ENCODE measurements around the gene MARS2. TPM values are rescaled to one million over a fixed set of nuclear protein-coding genes. Genes with fewer than 3 reads are reported as not detected.
A peak's percentile ranks its signal among the peaks of the same experiment; 100 is the strongest.

MARS2 gene
- 16.8 and 17.2 TPM in 2 replicates for total RNA-seq

- peak within 1 kb of the TSS; percentile 85 for H3K27ac Mint-ChIP-seq
Measured at GRCh38 chr2:197705121-197705911, at the start of gene MARS2. MARS2 (plus strand) TSS chr2:197705369; CDS start chr2:197705406, 37 bp downstream.

GRCh38 chr2:197657562-197657961 lies 47.6 kb upstream of the MARS2 start:
- no peaks in the 10 kb centered on the region for H3K9me3 Mint-ChIP-seq

More at GRCh38 chr2:197705121-197705911, at the start of gene MARS2:
- Mint-ChIP-seq H3K4me3 (ENCODE audit: low read depth) (peak within 1 kb of the TSS; percentile 92), H3K27me3 (ENCODE audit: low read depth) (no peaks in the 10 kb centered on the region), H3K36me3 (ENCODE audit: low read depth) (peaks cover 31% of the 10 kb centered on the region), H3K9me3 (peaks cover 6% of the 10 kb centered on the region), H3K4me1 (ENCODE audit: low read depth) (peaks cover 49% of the 10 kb centered on the region)
- peak; percentile 90 for DNase-seq (ENCODE audit: low spot score)
- intact Hi-C loops (cut with micrococcal nuclease): loop anchor here (1.0 to 10.0 kb wide), 6 partner anchors 205 to 1066 kb away; partner anchors contain the start of genes CCDC150, COQ10B and HSPE1

DNA sequence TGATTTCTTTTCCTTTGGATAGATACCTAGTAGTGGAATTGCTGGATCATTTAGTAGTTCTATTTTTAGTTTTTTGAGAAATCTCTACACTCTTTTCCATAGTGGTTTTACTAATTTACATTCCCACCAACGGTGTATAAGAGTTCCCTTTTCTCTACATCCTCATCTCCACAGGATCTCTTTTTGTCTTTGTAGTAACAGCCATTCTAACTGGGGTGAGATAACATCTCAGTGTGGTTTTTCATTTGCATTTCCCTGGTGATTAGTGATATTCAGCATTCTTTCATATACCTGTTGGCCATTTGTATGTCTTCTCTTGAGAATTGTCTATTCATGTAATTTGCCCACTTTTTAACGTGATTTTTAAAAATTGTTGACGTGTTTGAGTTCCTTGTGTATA lies 43.5 kb upstream of the MARS2 start:
- Mint-ChIP-seq H3K9me3 (peaks cover 12% of the 10 kb centered on the region), H3K36me3 (ENCODE audit: low read depth) (no peaks in the 10 kb centered on the region), H3K27me3 (ENCODE audit: low read depth) (no peaks in the 10 kb centered on the region), H3K4me3 (ENCODE audit: low read depth) (no peak overlapping the region), H3K4me1 (ENCODE audit: low read depth) (peaks cover 5% of the 10 kb centered on the region), H3K27ac (no peak overlapping the region)
- intact Hi-C loops (cut with micrococcal nuclease): no loop called here
- no peak for DNase-seq (ENCODE audit: low spot score)

More at GRCh38 chr2:197657562-197657961, 47.6 kb upstream of the MARS2 start:
- no peak overlapping the region for H3K4me3 Mint-ChIP-seq (ENCODE audit: low read depth)
- DNase-seq (ENCODE audit: low spot score): no peak
- H3K27ac Mint-ChIP-seq: no peak overlapping the region
- intact Hi-C loops (cut with micrococcal nuclease): no loop called here
- no peaks in the 10 kb centered on the region for H3K36me3 Mint-ChIP-seq (ENCODE audit: low read depth)
- H3K4me1 Mint-ChIP-seq (ENCODE audit: low read depth): peaks cover 5% of the 10 kb centered on the region
- H3K27me3 Mint-ChIP-seq (ENCODE audit: low read depth): no peaks in the 10 kb centered on the region

- Mint-ChIP-seq H3K36me3 (ENCODE audit: low read depth) (no peaks in the 10 kb centered on the region), H3K27ac (no peak overlapping the region), H3K4me3 (ENCODE audit: low read depth) (no peak overlapping the region), H3K4me1 (ENCODE audit: low read depth) (peaks cover 5% of the 10 kb centered on the region), H3K9me3 (peaks cover 20% of the 10 kb centered on the region), H3K27me3 (ENCODE audit: low read depth) (peaks cover 7% of the 10 kb centered on the region)
- no peak for DNase-seq (ENCODE audit: low spot score)
- intact Hi-C loops (cut with micrococcal nuclease): no loop called here
Measured at GRCh38 chr2:197666277-197666676, 38.9 kb upstream of the MARS2 start.

DNA sequence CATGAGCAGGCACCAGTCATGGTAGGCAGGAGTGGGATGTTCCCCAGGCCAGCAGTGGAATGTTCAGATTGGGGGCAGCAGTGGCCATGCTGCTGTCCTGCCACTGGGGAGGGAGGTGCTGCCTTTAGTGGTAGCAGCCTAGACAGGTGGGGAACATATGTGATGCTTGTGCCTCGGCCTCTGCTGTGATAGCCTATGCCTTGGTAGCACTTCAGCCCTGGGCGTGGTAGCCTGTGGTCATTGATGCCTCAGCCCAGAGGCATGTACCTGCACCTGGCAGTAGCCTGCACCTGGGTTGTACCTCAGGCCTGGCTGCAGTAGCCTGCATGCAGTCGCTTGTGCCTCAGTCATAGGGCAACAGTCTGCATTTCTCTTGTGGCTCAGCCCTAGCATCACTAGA lies 36.9 kb upstream of the MARS2 start:
- H3K4me1 Mint-ChIP-seq (ENCODE audit: low read depth): no peaks in the 10 kb centered on the region
- peaks cover 14% of the 10 kb centered on the region for H3K27me3 Mint-ChIP-seq (ENCODE audit: low read depth)
- intact Hi-C loops (cut with micrococcal nuclease): no loop called here
- peaks cover 20% of the 10 kb centered on the region for H3K9me3 Mint-ChIP-seq
- no peak overlapping the region for H3K27ac Mint-ChIP-seq
- DNase-seq (ENCODE audit: low spot score): no peak
- no peak overlapping the region for H3K4me3 Mint-ChIP-seq (ENCODE audit: low read depth)
- no peaks in the 10 kb centered on the region for H3K36me3 Mint-ChIP-seq (ENCODE audit: low read depth)

- H3K4me1 Mint-ChIP-seq (ENCODE audit: low read depth): no peaks in the 10 kb centered on the region
- no peak overlapping the region for H3K4me3 Mint-ChIP-seq (ENCODE audit: low read depth)
- DNase-seq (ENCODE audit: low spot score): no peak
- H3K36me3 Mint-ChIP-seq (ENCODE audit: low read depth): no peaks in the 10 kb centered on the region
- H3K9me3 Mint-ChIP-seq: peaks cover 20% of the 10 kb centered on the region
- peaks cover 14% of the 10 kb centered on the region for H3K27me3 Mint-ChIP-seq (ENCODE audit: low read depth)
- H3K27ac Mint-ChIP-seq: no peak overlapping the region
- intact Hi-C loops (cut with micrococcal nuclease): no loop called here
Measured at GRCh38 chr2:197669077-197669476, 36.1 kb upstream of the MARS2 start.

GRCh38 chr2:197672371-197672893 lies 32.7 kb upstream of the MARS2 start:
- Mint-ChIP-seq H3K4me3 (ENCODE audit: low read depth) (no peak overlapping the region), H3K27ac (no peak overlapping the region), H3K36me3 (ENCODE audit: low read depth) (no peaks in the 10 kb centered on the region), H3K4me1 (ENCODE audit: low read depth) (no peaks in the 10 kb centered on the region), H3K27me3 (ENCODE audit: low read depth) (peaks cover 21% of the 10 kb centered on the region), H3K9me3 (peaks cover 2% of the 10 kb centered on the region)
- no peak for DNase-seq (ENCODE audit: low spot score)
- intact Hi-C loops (cut with micrococcal nuclease): no loop called here

DNA sequence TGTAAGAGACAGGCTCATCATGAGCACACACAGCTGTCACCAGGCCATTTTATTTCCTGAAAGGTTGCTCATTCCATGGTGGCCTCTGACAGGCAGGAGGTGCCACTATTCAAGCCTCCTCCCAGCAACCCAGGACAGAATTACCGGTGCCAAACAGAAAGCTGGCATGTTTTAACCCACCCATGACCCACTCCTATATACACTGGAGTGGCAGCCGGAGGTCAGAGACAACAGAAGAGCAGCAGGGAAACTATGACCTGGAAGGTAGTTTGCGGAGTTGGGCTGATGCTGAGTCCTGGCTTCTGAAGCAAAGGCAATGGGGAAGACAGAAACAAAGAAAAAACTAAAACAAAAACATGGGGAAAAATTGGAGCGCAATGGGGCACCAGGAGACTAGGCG lies 32.1 kb upstream of the MARS2 start:
- Mint-ChIP-seq H3K27me3 (ENCODE audit: low read depth) (peaks cover 25% of the 10 kb centered on the region), H3K4me1 (ENCODE audit: low read depth) (no peaks in the 10 kb centered on the region), H3K4me3 (ENCODE audit: low read depth) (no peak overlapping the region), H3K36me3 (ENCODE audit: low read depth) (no peaks in the 10 kb centered on the region), H3K9me3 (no peaks in the 10 kb centered on the region), H3K27ac (no peak overlapping the region)
- intact Hi-C loops (cut with micrococcal nuclease): no loop called here
- DNase-seq (ENCODE audit: low spot score): no peak

GRCh38 chr2:197673606-197674005 lies 31.6 kb upstream of the MARS2 start:
- H3K9me3 Mint-ChIP-seq: no peaks in the 10 kb centered on the region
- DNase-seq (ENCODE audit: low spot score): no peak
- H3K4me3 Mint-ChIP-seq (ENCODE audit: low read depth): no peak overlapping the region
- H3K27me3 Mint-ChIP-seq (ENCODE audit: low read depth): peaks cover 26% of the 10 kb centered on the region
- H3K36me3 Mint-ChIP-seq (ENCODE audit: low read depth): no peaks in the 10 kb centered on the region
- H3K4me1 Mint-ChIP-seq (ENCODE audit: low read depth): no peaks in the 10 kb centered on the region
- intact Hi-C loops (cut with micrococcal nuclease): no loop called here
- no peak overlapping the region for H3K27ac Mint-ChIP-seq

DNA sequence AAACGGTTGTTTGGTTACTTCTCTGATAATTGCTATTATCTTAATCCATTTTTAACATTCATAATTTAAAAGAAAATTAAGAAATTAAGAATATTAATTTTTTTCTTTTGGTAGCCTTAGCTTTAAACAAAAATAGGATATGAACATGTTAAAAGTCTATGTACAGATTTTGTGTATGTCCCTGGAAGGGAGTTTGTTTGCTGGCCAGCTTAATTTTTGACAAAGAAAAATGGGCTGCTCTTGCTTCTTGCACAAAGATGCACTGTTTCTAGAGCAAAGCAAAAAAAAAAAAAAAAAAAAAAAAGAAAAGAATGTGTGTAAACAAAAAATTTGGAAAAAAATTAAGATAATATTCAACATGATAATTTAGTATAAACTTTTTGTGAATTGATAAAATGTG lies 31.1 kb upstream of the MARS2 start:
- no peaks in the 10 kb centered on the region for H3K36me3 Mint-ChIP-seq (ENCODE audit: low read depth)
- no peak for DNase-seq (ENCODE audit: low spot score)

GRCh38 chr2:197674591-197674990 lies 30.6 kb upstream of the MARS2 start:
- no peaks in the 10 kb centered on the region for H3K36me3 Mint-ChIP-seq (ENCODE audit: low read depth)
- intact Hi-C loops (cut with micrococcal nuclease): no loop called here
- no peak for DNase-seq (ENCODE audit: low spot score)
- H3K4me3 Mint-ChIP-seq (ENCODE audit: low read depth): no peak overlapping the region
- no peaks in the 10 kb centered on the region for H3K9me3 Mint-ChIP-seq
- peaks cover 26% of the 10 kb centered on the region for H3K27me3 Mint-ChIP-seq (ENCODE audit: low read depth)
- H3K27ac Mint-ChIP-seq: no peak overlapping the region
- no peaks in the 10 kb centered on the region for H3K4me1 Mint-ChIP-seq (ENCODE audit: low read depth)

More for the DNA sequence above, 31.1 kb upstream of the MARS2 start:
- no peak overlapping the region for H3K27ac Mint-ChIP-seq
- intact Hi-C loops (cut with micrococcal nuclease): no loop called here
- H3K9me3 Mint-ChIP-seq: no peaks in the 10 kb centered on the region
- peaks cover 26% of the 10 kb centered on the region for H3K27me3 Mint-ChIP-seq (ENCODE audit: low read depth)
- no peak overlapping the region for H3K4me3 Mint-ChIP-seq (ENCODE audit: low read depth)
- no peaks in the 10 kb centered on the region for H3K4me1 Mint-ChIP-seq (ENCODE audit: low read depth)

- Mint-ChIP-seq H3K27ac (no peak within 1 kb of the TSS), H3K27me3 (ENCODE audit: low read depth) (peaks cover 26% of the 10 kb centered on the region), H3K4me1 (ENCODE audit: low read depth) (no peaks in the 10 kb centered on the region), H3K9me3 (no peaks in the 10 kb centered on the region), H3K4me3 (ENCODE audit: low read depth) (no peak within 1 kb of the TSS), H3K36me3 (ENCODE audit: low read depth) (no peaks in the 10 kb centered on the region)
- intact Hi-C loops (cut with micrococcal nuclease): no loop called here
- no peak for DNase-seq (ENCODE audit: low spot score)
Measured at GRCh38 chr2:197675246-197675645, 29.9 kb upstream of the MARS2 start, which contains the start of gene RFTN2. RFTN2 (minus strand) TSS chr2:197675587; CDS start chr2:197675458, 129 bp downstream.

- H3K9me3 Mint-ChIP-seq: no peaks in the 10 kb centered on the region
- DNase-seq (ENCODE audit: low spot score): no peak
- intact Hi-C loops (cut with micrococcal nuclease): no loop called here
- H3K4me3 Mint-ChIP-seq (ENCODE audit: low read depth): no peak overlapping the region
- no peaks in the 10 kb centered on the region for H3K4me1 Mint-ChIP-seq (ENCODE audit: low read depth)
- H3K27ac Mint-ChIP-seq: no peak overlapping the region
- H3K27me3 Mint-ChIP-seq (ENCODE audit: low read depth): peaks cover 25% of the 10 kb centered on the region
- H3K36me3 Mint-ChIP-seq (ENCODE audit: low read depth): no peaks in the 10 kb centered on the region
Measured at GRCh38 chr2:197675711-197676188, 29.4 kb upstream of the MARS2 start.

Data from activated T-helper 2 cell treated with anti-CD3 and anti-CD28 coated beads, Interferon-gamma antibody, Interleukin-2, Interleukin-4, amounts not matched to agents 10 μg/mL and 5 μg/mL and 100 μg/mL, durations not matched to agents 14 hours and 24 hours and 36 hours (primary cell).